ENCODE results near the gene ATN1.

- TF ChIP-seq CTCF (IDR thresholded peaks at IDR 0.05) (no peak), POLR2A (IDR thresholded peaks at IDR 0.05) (no peak)
These were observed 23.2 kb downstream of the ATN1 start, which contains the start of gene PTPN6 for GRCh38 chr12:6950811-6951540.
